ENCODE data around the gene XPC. TPM values are rescaled to one million over a fixed set of nuclear protein-coding genes. Genes with fewer than 3 reads are reported as not detected.

Gene XPC
- polyA plus RNA-seq, 1 donor = 35.4 TPM

DNA sequence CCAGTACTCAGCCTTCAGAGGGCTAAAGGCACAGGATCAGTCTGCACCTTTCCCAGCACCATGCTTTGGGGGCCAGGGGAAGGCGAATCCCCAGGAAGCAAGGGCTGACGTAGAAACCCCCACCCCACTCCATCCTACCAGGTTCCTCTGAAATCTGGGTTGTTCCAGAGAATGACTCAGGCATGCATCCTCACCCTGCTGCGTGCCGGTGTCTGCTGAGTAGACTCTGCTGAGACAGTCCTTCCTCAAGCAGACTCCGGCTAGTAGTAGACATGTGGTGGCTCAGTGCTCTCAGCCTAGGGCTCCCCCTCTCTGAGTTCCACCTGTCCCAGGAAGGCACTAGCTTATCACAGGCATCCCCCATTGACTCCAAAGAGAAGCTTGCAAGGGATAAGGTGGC, 44.5 kb downstream of the XPC start:
- peaks cover 89% of the 10 kb centered on the region for H3K36me3 ChIP-seq (ENCODE audit: control insufficient read depth, insufficient read depth, low read length)
- no peak overlapping the region for H3K4me3 ChIP-seq (ENCODE audit: low read length)
- H3K27me3 ChIP-seq (ENCODE audit: control insufficient read depth, insufficient read depth, low read length) = no peaks in the 10 kb centered on the region
- no CpG with 5 or more reads among the region's 5 CpGs for WGBS (ENCODE audit: insufficient coverage, low lambda C conversion rate)
- H3K9me3 ChIP-seq (ENCODE audit: control insufficient read depth, low read depth, low read length) = no peaks in the 10 kb centered on the region
- H3K27ac ChIP-seq (ENCODE audit: low read length) = no peak overlapping the region
- H3K4me1 ChIP-seq (ENCODE audit: control insufficient read depth, insufficient read depth, low read length) = peaks cover 18% of the 10 kb centered on the region
- DNase-seq = no peak

DNA sequence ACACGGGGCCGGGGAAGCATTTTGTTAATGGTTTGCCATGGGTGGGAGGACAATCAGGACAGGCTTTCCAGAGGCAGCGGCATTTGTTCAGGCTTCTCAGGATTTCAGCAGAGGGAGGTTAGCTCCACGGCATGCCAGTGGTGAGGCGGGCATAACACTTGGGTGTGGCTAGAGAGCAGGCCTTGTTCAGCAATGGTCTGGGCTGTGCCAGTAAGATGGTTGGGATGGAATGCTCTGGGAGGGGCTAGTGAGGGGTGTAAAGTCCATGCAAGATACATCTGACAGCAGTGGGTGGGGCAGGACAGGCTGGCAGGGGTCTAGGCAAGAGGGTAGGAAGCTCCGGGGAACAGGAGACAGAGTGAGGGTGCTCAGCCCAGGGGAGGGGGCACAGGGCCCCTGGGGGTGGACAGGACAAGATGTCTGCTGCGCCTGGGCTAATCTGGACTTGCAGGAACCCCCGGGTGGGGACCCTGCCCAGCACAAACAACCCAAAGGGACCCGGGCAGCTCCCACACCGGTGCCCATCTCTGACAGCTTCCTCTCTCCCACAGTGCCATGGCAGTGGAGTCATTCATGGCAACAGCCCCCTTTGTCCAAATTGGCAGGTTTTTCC, 45.1 kb downstream of the XPC start:
- peak overlapping the region; percentile 49 for H3K27ac ChIP-seq (ENCODE audit: low read length)

DNA sequence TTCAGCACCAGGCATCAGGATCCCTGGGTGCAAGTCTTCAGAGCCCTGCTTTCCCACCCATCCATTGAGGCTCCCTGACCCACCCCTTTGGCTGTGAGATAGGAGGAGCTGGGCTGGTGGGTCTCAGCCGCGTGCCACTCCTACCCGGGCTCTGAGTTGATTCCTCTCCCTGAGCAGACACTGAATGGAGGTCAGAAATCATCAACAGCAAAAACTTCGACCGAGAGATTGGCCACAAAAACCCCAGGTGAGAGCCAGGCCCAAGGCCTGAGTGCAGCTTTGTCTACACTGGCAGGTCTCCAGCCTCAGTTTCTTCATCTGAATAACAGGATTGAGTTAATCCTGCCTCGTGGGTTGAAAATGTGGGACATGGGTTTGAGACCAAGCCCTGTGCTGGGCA, 45.7 kb downstream of the XPC start:
- no CpG with 5 or more reads among the region's 6 CpGs for WGBS (ENCODE audit: insufficient coverage, low lambda C conversion rate)
- no peaks in the 10 kb centered on the region for H3K27me3 ChIP-seq (ENCODE audit: control insufficient read depth, insufficient read depth, low read length)
- H3K9me3 ChIP-seq (ENCODE audit: control insufficient read depth, low read depth, low read length) = no peaks in the 10 kb centered on the region
- peak overlapping the region; percentile 49 for H3K27ac ChIP-seq (ENCODE audit: low read length)
- H3K4me3 ChIP-seq (ENCODE audit: low read length) = no peak overlapping the region
- H3K36me3 ChIP-seq (ENCODE audit: control insufficient read depth, insufficient read depth, low read length) = peaks cover 88% of the 10 kb centered on the region
- no peak for DNase-seq
- peaks cover 18% of the 10 kb centered on the region for H3K4me1 ChIP-seq (ENCODE audit: control insufficient read depth, insufficient read depth, low read length)

More for the DNA sequence above, 45.1 kb downstream of the XPC start:
- WGBS (ENCODE audit: insufficient coverage, low lambda C conversion rate) = no CpG with 5 or more reads among the region's 10 CpGs
- peaks cover 18% of the 10 kb centered on the region for H3K4me1 ChIP-seq (ENCODE audit: control insufficient read depth, insufficient read depth, low read length)
- H3K4me3 ChIP-seq (ENCODE audit: low read length) = no peak overlapping the region
- H3K27me3 ChIP-seq (ENCODE audit: control insufficient read depth, insufficient read depth, low read length) = no peaks in the 10 kb centered on the region
- H3K9me3 ChIP-seq (ENCODE audit: control insufficient read depth, low read depth, low read length) = no peaks in the 10 kb centered on the region
- DNase-seq = peak; percentile 85 to 90
- H3K36me3 ChIP-seq (ENCODE audit: control insufficient read depth, insufficient read depth, low read length) = peaks cover 89% of the 10 kb centered on the region

DNA sequence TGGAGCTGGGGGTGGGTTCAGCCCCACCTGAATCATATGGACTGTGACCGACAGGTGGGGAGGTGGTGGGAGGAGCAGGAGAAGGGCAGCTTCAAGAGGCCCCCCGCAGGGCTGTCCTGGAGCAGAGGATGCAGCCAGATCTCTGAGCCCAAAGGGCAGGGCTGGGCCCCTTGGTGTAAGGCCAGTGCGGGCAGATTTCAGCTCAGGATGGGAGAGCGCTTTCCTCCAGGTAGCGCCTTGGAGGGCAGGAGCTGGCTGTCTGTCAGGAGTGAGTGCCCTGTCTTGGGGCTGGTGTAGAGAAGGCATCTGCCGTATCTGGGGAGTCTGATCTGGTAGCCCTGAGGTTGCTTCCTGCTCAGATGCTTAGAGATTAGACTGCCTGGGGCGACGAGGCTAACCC, 46.3 kb downstream of the XPC start:
- peaks cover 88% of the 10 kb centered on the region for H3K36me3 ChIP-seq (ENCODE audit: control insufficient read depth, insufficient read depth, low read length)
- peaks cover 18% of the 10 kb centered on the region for H3K4me1 ChIP-seq (ENCODE audit: control insufficient read depth, insufficient read depth, low read length)
- H3K9me3 ChIP-seq (ENCODE audit: control insufficient read depth, low read depth, low read length) = no peaks in the 10 kb centered on the region
- H3K4me3 ChIP-seq (ENCODE audit: low read length) = no peak overlapping the region
- H3K27me3 ChIP-seq (ENCODE audit: control insufficient read depth, insufficient read depth, low read length) = no peaks in the 10 kb centered on the region
- WGBS (ENCODE audit: insufficient coverage, low lambda C conversion rate) = no CpG with 5 or more reads among the region's 8 CpGs
- no peak overlapping the region for H3K27ac ChIP-seq (ENCODE audit: low read length)
- no peak for DNase-seq

DNA sequence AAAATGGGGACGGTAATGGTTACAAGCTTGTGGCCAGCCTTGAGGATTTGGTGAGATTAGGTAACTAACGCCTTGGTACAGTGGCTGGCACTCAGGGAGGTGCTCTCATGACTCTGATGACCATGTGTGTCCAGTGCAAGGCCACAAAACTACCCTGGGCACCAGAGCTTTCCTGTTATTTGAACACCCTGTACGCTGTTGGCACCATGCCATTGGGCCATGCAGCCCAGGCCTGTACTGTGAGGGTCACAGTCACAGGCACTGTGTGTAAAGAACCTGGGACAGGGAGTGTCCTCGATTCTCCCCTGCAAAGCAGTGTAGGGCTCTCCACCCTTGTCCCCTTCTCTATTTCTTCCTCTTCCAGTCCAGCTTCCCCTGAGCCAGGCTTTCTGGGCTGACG, 47.3 kb downstream of the XPC start:
- no peak for DNase-seq
- Histone ChIP-seq H3K4me3 (ENCODE audit: low read length) (no peak overlapping the region), H3K27ac (ENCODE audit: low read length) (no peak overlapping the region), H3K4me1 (ENCODE audit: control insufficient read depth, insufficient read depth, low read length) (peaks cover 23% of the 10 kb centered on the region), H3K36me3 (ENCODE audit: control insufficient read depth, insufficient read depth, low read length) (peaks cover 82% of the 10 kb centered on the region), H3K27me3 (ENCODE audit: control insufficient read depth, insufficient read depth, low read length) (no peaks in the 10 kb centered on the region), H3K9me3 (ENCODE audit: control insufficient read depth, low read depth, low read length) (no peaks in the 10 kb centered on the region)
- no CpG with 5 or more reads among the region's 5 CpGs for WGBS (ENCODE audit: insufficient coverage, low lambda C conversion rate)

DNA sequence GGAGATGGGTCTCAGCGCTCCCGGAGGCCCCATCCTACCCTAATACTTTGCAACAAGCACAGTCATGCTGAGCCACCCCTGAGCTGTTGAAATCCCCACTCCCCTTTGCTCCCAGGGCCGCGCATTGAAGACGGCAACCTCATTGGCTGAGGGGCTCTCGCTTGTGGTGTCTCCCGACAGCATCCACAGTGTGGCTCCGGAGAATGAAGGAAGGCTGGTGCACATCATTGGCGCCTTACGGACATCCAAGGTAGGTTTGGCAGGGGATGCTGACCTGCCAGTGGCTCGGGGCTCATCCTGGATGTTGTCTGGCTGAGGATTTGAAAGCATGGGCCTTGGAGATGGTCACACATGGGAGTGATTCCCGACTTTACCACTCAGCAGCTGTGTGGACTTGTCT, 47.7 kb downstream of the XPC start:
- DNase-seq = no peak
- Histone ChIP-seq H3K9me3 (ENCODE audit: control insufficient read depth, low read depth, low read length) (no peaks in the 10 kb centered on the region), H3K36me3 (ENCODE audit: control insufficient read depth, insufficient read depth, low read length) (peaks cover 78% of the 10 kb centered on the region), H3K4me1 (ENCODE audit: control insufficient read depth, insufficient read depth, low read length) (peaks cover 27% of the 10 kb centered on the region), H3K4me3 (ENCODE audit: low read length) (no peak overlapping the region), H3K27ac (ENCODE audit: low read length) (no peak overlapping the region), H3K27me3 (ENCODE audit: control insufficient read depth, insufficient read depth, low read length) (no peaks in the 10 kb centered on the region)
- no CpG with 5 or more reads among the region's 12 CpGs for WGBS (ENCODE audit: insufficient coverage, low lambda C conversion rate)

DNA sequence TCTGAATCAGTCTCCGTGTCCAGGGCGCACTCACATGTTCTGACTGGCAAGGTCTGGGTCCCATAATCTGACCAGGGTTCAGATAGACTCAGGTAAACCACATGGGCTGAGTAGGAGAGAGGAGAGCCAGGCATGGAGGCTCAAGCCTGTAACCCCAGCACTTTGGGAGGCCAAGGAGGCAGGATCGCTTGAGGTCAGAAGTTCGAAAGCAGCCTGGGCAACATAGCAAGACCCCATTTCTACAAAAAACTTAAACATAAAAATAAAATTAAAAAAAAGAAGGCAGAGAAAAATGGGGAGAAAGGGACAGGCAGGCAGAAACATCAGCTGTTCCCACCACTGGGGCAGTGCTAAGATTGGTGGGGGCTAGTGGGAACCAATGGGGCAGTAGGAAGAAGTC, 48.2 kb downstream of the XPC start:
- WGBS (ENCODE audit: insufficient coverage, low lambda C conversion rate) = 100% methylated on average over 2 of the region's 4 CpGs
- peaks cover 73% of the 10 kb centered on the region for H3K36me3 ChIP-seq (ENCODE audit: control insufficient read depth, insufficient read depth, low read length)
- H3K27me3 ChIP-seq (ENCODE audit: control insufficient read depth, insufficient read depth, low read length) = no peaks in the 10 kb centered on the region
- H3K27ac ChIP-seq (ENCODE audit: low read length) = no peak overlapping the region
- no peak for DNase-seq
- no peak overlapping the region for H3K4me3 ChIP-seq (ENCODE audit: low read length)
- peaks cover 27% of the 10 kb centered on the region for H3K4me1 ChIP-seq (ENCODE audit: control insufficient read depth, insufficient read depth, low read length)
- no peaks in the 10 kb centered on the region for H3K9me3 ChIP-seq (ENCODE audit: control insufficient read depth, low read depth, low read length)

DNA sequence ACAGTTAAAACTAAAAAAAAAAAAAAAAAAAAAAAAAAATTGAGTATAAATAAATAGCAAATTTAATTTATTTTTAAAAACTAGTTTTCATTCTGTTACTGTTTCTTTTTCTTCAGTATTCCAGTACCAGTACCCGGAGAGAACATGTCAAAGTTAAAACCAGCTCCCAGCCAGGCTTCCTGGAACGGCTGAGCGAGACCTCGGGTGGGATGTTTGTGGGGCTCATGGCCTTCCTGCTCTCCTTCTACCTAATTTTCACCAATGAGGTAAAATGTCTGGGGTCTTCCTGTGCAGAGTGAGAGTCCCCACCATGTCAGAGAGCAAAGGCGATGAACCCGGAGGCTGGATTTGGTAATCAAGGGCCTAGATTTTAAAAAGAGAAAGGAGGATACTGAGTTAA, 49.1 kb downstream of the XPC start:
- DNase-seq = no peak
- Histone ChIP-seq H3K4me3 (ENCODE audit: low read length) (no peak overlapping the region), H3K36me3 (ENCODE audit: control insufficient read depth, insufficient read depth, low read length) (peaks cover 64% of the 10 kb centered on the region), H3K27me3 (ENCODE audit: control insufficient read depth, insufficient read depth, low read length) (no peaks in the 10 kb centered on the region), H3K27ac (ENCODE audit: low read length) (no peak overlapping the region), H3K9me3 (ENCODE audit: control insufficient read depth, low read depth, low read length) (no peaks in the 10 kb centered on the region), H3K4me1 (ENCODE audit: control insufficient read depth, insufficient read depth, low read length) (peaks cover 27% of the 10 kb centered on the region)
- WGBS (ENCODE audit: insufficient coverage, low lambda C conversion rate) = 92% methylated on average over 2 of the region's 6 CpGs

DNA sequence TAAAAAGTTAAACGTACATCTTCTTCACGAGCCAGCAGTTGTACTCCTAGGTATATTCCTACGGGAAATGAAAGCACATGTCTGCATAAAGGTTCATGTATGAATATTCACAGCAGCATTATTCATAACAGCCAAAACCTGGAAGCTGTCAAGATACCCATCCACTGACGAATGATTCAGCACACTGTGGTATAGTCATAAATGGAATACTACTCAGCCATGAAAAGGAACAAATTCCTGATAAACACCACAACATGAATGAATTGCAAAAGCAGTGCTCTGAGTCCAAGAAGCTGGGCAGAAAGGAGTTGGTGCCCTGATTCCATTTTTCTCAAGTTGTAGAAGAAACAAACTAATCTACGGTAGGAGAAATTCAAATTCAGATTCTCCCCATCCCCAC, 49.7 kb downstream of the XPC start:
- no peaks in the 10 kb centered on the region for H3K9me3 ChIP-seq (ENCODE audit: control insufficient read depth, low read depth, low read length)
- H3K36me3 ChIP-seq (ENCODE audit: control insufficient read depth, insufficient read depth, low read length) = peaks cover 58% of the 10 kb centered on the region
- no CpG with 5 or more reads among the region's 5 CpGs for WGBS (ENCODE audit: insufficient coverage, low lambda C conversion rate)
- no peak for DNase-seq
- no peaks in the 10 kb centered on the region for H3K27me3 ChIP-seq (ENCODE audit: control insufficient read depth, insufficient read depth, low read length)
- no peak overlapping the region for H3K27ac ChIP-seq (ENCODE audit: low read length)
- H3K4me3 ChIP-seq (ENCODE audit: low read length) = no peak overlapping the region
- peaks cover 29% of the 10 kb centered on the region for H3K4me1 ChIP-seq (ENCODE audit: control insufficient read depth, insufficient read depth, low read length)

DNA sequence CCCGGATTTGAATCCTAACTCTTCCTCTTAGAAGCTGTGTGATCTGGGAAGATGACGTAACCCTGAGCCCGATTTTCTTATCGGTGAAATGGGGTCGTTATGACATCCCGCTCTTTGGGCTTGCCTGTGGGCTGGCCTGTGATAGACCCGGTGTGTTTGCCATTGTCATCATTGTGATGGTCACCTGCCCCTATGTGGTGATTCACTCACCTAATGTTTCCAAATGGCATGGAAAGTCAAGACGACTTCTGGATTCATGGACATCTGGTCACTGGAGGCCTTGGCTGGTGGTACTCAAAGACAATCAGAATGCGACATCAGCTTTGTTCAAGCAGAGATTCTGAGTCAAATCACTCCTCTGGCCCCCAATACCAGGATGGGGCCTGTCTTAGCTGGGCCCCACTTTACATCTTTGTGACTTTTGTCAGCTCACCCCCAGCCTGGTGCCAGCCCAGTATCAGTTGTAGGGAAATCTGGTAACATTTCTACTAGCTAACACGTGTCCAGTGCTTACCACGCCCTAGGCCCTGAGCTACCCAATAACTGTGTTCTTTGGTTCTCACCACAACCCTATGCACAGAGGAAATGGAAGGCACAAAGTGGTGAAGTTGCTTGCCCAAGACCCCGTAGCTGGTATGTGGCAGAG, 50.8 kb downstream of the XPC start:
- Histone ChIP-seq H3K4me3 (ENCODE audit: low read length) (no peak overlapping the region), H3K4me1 (ENCODE audit: control insufficient read depth, insufficient read depth, low read length) (peaks cover 29% of the 10 kb centered on the region), H3K27ac (ENCODE audit: low read length) (no peak overlapping the region), H3K27me3 (ENCODE audit: control insufficient read depth, insufficient read depth, low read length) (no peaks in the 10 kb centered on the region), H3K36me3 (ENCODE audit: control insufficient read depth, insufficient read depth, low read length) (peaks cover 49% of the 10 kb centered on the region), H3K9me3 (ENCODE audit: control insufficient read depth, low read depth, low read length) (no peaks in the 10 kb centered on the region)
- no CpG with 5 or more reads among the region's 12 CpGs for WGBS (ENCODE audit: insufficient coverage, low lambda C conversion rate)
- no peak for DNase-seq

Measured in large intestine (tissue), 3 donors.